ENCODE results near the gene TLE4.
"Not testable (repeated sequence)": the region's sequence is repeated elsewhere in the genome, so short reads cannot be mapped to it uniquely, and the experiment has no call there.

TLE4 gene

DNA sequence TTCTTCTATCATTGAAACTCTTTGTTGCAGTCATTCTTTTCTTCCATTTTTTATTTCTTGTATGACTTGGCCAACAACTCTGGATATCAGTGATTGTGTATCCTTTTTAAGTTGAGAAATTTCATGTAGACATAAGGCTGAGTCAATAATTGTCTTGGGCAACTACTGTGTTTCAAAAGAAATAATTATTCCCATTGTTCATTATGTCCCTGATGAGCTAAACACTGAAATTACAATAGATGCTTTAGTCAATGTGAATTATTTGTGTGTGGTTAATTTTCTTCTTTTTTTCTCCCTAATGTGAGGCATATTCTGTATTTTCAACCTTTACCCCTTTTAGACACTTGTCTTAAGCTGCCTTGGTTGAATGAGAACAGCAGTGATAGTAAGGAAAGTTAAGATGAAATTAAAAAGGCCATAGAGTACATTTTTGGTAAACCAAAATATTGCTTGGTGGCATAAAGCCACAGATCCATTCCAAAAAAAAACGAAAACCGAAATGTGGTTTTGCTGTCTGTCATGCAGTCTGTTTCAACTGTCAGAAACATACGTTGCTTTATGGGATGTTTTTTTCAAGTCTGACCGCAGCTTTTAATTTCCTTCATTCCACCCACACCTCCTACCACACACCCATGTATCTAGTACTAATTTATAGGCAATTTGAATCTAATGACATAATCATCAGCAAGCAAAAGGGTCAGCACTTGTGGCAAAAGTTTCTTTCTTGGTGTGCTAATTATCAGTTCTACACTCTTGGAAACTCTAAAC, 21.1 kb downstream of the TLE4 start:
- Histone ChIP-seq H3K27me3 (ENCODE audit: control insufficient read depth, insufficient read depth, low read length) (no peaks in the 10 kb centered on the region), H3K4me3 (ENCODE audit: low read length) (no peak overlapping the region), H3K27ac (ENCODE audit: low read depth, low read length) (no peak overlapping the region), H3K36me3 (ENCODE audit: control insufficient read depth, insufficient read depth, low read length) (no peaks in the 10 kb centered on the region), H3K9ac (ENCODE audit: low read length) (no peak overlapping the region), H3K4me1 (ENCODE audit: control insufficient read depth, insufficient read depth, low read length) (no peaks in the 10 kb centered on the region)

DNA sequence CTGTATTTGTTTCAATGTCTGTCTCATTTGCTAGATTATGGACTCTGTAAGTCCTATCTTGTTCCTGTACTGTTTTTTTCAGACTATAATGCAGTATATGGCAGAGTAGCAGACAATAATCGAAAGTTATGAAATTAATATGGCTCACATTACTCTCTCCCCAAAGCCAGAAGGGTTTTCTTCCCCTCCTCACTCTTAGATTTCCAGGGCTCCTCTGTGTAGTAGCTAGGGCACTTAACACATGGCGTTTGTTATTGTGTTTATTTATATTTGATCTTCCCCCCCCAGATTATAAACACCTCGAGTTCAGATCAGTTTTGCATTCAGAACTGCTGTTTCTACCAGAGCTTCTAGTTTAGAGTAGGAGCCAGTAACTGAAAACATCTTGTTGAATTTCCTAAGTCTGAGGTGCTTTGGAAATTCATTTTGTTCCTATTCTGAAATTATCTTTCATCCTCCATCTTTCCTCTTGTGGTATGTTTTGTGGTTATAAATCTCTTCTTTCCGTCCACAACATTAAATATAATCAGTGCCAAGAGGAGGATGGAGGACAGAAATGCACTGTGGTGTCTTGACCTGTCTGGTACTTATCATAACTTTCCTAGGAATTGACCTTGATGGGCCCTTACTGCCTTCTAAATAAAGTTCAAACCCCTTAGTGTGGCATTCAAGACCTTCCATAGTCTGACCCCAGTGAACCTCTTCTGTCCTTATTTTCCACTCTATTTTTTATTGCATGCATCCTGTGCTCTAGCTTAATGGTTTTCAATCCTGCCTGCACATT, 27.0 kb downstream of the TLE4 start:
- Histone ChIP-seq H3K27ac (ENCODE audit: low read depth, low read length) (no peak overlapping the region), H3K36me3 (ENCODE audit: control insufficient read depth, insufficient read depth, low read length) (no peaks in the 10 kb centered on the region), H3K27me3 (ENCODE audit: control insufficient read depth, insufficient read depth, low read length) (no peaks in the 10 kb centered on the region), H3K4me3 (ENCODE audit: low read length) (no peak overlapping the region), H3K9ac (ENCODE audit: low read length) (no peak overlapping the region), H3K4me1 (ENCODE audit: control insufficient read depth, insufficient read depth, low read length) (no peaks in the 10 kb centered on the region)

DNA sequence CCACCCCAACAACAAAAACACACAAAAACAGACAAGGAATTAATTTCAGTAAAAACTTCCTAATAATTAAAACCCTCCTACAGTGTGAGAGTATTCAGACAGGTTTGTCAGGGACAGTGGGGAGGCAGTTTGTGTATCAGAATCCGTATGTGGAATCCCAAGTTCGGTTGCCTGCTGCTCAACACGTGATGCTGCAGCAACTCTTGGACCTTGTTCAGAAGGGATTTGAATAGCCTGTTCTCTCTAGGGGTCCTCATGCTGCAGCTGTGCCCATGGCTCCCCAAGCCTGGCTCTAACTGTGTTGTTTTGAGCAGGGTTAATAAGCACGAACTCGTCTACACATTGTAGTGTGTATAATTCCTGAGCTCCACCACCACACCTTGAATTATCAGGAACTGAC, 28.7 kb downstream of the TLE4 start:
- Histone ChIP-seq H3K36me3 (ENCODE audit: control insufficient read depth, insufficient read depth, low read length) (no peaks in the 10 kb centered on the region), H3K9ac (ENCODE audit: low read length) (no peak overlapping the region), H3K4me1 (ENCODE audit: control insufficient read depth, insufficient read depth, low read length) (no peaks in the 10 kb centered on the region), H3K4me3 (ENCODE audit: low read length) (no peak overlapping the region), H3K27ac (ENCODE audit: low read depth, low read length) (no peak overlapping the region), H3K27me3 (ENCODE audit: control insufficient read depth, insufficient read depth, low read length) (no peaks in the 10 kb centered on the region)

DNA sequence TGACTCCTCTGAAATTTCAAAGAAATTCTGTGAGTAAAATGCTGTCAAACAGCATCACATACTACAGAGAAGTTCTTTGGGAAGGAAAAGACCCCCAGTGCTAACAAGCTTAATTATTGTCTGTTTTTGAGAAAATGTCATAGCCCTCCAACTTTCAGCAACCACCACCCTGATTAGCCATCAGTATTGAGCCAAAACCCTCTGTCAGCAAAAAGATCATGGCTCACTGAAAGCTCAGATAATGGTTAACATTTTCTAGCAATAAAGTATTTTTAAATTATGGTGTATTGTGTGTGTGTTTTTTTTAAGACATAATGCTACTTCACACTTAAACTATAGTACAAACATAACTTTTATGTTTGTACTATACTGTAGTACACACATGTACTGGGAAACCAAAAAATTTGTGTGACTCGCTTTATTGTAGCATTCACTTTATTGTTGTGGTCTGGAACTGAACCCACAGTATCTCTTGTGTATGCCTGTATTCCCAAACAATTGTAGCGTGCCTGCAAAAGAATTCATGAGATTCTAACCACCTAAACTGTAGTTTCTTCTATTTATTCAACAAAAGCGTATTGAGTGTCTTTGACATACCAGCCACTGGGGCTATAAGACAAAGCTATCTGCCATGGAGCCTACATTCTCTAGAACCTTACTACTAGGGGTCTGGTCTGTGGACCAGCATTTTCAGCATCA, 31.6 kb downstream of the TLE4 start:
- Histone ChIP-seq H3K4me1 (ENCODE audit: control insufficient read depth, insufficient read depth, low read length) (no peaks in the 10 kb centered on the region), H3K9ac (ENCODE audit: low read length) (no peak overlapping the region), H3K27me3 (ENCODE audit: control insufficient read depth, insufficient read depth, low read length) (no peaks in the 10 kb centered on the region), H3K4me3 (ENCODE audit: low read length) (no peak overlapping the region), H3K36me3 (ENCODE audit: control insufficient read depth, insufficient read depth, low read length) (no peaks in the 10 kb centered on the region), H3K27ac (ENCODE audit: low read depth, low read length) (no peak overlapping the region)

DNA sequence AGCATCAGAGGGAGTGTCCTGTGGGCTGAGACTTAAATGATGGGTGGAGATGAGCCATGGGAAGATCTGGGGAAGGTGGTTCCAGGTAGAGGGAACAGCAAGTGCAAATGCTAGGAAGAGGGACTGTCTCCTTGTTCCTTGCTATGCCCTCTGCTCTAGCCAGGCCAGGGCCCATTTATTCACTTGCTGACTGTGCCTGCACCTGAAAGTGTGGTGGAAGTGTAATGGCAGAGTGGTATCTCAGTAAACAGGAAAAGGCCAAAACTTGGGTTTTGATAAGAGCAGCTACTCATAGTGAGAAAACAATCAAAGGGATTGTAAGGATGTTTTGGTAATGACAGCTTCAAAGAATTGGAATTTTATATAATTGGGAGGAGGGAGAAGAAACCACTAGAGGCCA, 32.4 kb downstream of the TLE4 start:
- no peak overlapping the region for H3K27ac ChIP-seq (ENCODE audit: low read depth, low read length)
- no peaks in the 10 kb centered on the region for H3K36me3 ChIP-seq (ENCODE audit: control insufficient read depth, insufficient read depth, low read length)

DNA sequence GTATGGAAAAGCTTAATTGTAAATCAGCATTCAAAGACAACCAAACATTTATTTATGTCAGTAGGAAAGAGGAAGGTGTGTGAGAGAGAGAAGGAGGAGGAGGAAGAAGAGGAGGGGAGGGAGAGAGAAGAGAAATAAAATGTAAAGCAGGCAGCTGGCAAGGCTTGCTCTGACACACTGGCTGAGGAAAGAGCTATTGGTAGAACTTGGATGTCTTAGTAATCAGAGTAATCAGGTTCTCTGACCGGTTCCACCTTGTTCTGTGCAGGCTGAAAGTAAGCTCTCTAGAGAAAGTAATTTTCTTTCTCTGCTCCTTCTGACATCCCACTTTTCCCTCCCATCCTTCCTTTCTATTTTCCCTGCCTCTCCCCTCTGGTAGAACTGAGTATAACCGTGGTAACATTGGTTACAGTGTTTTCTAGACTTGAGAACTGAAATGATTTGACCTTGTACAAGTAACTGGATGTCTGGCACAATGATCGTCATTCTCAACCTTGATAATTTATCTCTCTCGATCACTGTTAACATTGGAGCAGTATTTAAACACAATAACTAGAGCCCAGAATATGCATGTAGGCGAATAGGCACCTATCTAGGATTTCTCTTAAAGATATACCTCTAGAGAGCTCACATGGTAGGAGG, 33.3 kb downstream of the TLE4 start:
- Histone ChIP-seq H3K27ac (ENCODE audit: low read depth, low read length) (no peak overlapping the region), H3K27me3 (ENCODE audit: control insufficient read depth, insufficient read depth, low read length) (no peaks in the 10 kb centered on the region), H3K36me3 (ENCODE audit: control insufficient read depth, insufficient read depth, low read length) (no peaks in the 10 kb centered on the region), H3K9ac (ENCODE audit: low read length) (no peak overlapping the region), H3K4me3 (ENCODE audit: low read length) (no peak overlapping the region), H3K4me1 (ENCODE audit: control insufficient read depth, insufficient read depth, low read length) (no peaks in the 10 kb centered on the region)

More for the DNA sequence above, 32.4 kb downstream of the TLE4 start:
- no peaks in the 10 kb centered on the region for H3K4me1 ChIP-seq (ENCODE audit: control insufficient read depth, insufficient read depth, low read length)
- H3K9ac ChIP-seq (ENCODE audit: low read length) = no peak overlapping the region
- H3K27me3 ChIP-seq (ENCODE audit: control insufficient read depth, insufficient read depth, low read length) = no peaks in the 10 kb centered on the region
- H3K4me3 ChIP-seq (ENCODE audit: low read length) = no peak overlapping the region

DNA sequence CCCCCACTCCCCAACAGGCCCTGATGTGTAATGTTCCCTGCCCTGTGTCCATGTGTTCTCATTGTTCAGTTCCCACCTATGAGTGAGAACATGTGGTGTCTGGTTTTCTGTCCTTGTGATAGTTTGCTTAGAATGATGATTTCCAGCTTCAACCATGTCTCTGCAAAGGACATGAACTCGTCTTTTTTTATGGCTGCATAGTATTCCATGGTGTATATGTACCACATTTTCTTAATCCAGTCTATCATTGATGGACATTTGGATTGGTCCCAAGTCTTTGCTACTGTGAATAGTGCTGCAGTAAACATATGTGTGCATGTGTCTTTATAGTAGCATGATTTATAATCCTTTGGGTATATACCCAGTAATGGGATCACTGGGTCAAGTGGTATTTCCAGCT, 34.8 kb downstream of the TLE4 start:
- H3K27ac ChIP-seq (ENCODE audit: low read depth, low read length); H3K36me3 ChIP-seq (ENCODE audit: control insufficient read depth, insufficient read depth, low read length); H3K27me3 ChIP-seq (ENCODE audit: control insufficient read depth, insufficient read depth, low read length); H3K4me1 ChIP-seq (ENCODE audit: control insufficient read depth, insufficient read depth, low read length); H3K9ac ChIP-seq (ENCODE audit: low read length); H3K4me3 ChIP-seq (ENCODE audit: low read length): not testable (repeated sequence)

DNA sequence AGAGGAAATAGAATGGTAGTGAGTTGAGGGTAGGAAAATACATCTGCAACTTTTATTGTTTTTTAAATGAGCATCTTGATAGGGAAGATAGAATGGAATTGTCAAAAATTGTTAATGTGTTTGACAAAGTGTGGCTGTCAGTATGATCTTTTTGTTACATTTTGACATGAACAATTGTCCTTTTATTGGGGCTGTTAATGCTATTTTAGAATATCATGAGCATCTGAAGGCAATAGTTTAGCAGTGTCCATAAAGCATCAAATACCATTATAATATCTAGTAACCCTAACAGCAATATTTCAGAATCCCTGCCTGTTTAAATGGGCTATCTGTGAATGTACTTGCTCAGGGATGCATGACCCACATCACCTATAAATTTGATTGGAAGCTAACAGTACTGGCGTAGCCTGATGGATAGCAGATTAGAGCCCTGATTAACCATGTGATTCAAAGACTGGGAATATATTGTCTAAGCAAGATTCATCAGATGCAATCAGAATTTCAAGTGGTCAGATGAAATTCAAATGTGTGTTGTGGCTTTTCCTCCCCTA, 37.8 kb downstream of the TLE4 start:
- H3K4me1 ChIP-seq (ENCODE audit: control insufficient read depth, insufficient read depth, low read length) = peaks cover 17% of the 10 kb centered on the region
- H3K27me3 ChIP-seq (ENCODE audit: control insufficient read depth, insufficient read depth, low read length) = no peaks in the 10 kb centered on the region
- H3K27ac ChIP-seq (ENCODE audit: low read depth, low read length) = no peak overlapping the region
- no peak overlapping the region for H3K9ac ChIP-seq (ENCODE audit: low read length)
- H3K4me3 ChIP-seq (ENCODE audit: low read length) = no peak overlapping the region
- H3K36me3 ChIP-seq (ENCODE audit: control insufficient read depth, insufficient read depth, low read length) = no peaks in the 10 kb centered on the region

DNA sequence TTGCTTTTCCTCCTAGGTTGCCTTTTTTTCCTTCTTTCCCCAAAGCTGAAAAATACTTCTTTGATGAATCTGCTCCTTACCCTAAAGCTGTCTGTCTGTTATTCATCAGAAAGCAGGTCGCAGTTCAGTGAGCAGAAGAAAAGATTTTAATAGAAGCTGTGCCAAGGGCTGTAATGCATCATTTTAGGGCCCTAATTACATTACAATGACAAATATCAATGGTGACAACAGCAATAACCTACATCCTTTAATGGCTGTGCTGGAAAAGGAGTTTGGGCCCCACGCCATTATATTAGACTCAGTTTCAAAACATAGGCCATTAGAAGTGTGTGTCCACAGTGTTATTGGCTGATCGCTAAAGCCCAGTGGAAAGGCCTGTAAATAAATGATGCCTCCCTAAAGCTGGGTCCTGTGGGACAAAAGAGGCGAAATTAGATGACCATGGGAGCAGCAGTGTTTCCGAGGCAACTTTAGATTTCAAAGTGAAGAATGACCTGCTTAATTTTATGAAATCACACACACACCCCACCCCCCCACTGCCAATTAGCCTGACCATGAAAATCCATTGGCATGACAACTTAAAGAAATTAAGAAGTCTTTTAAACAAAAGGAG, 38.4 kb downstream of the TLE4 start:
- Histone ChIP-seq H3K4me3 (ENCODE audit: low read length) (no peak overlapping the region), H3K27me3 (ENCODE audit: control insufficient read depth, insufficient read depth, low read length) (no peaks in the 10 kb centered on the region), H3K36me3 (ENCODE audit: control insufficient read depth, insufficient read depth, low read length) (no peaks in the 10 kb centered on the region), H3K4me1 (ENCODE audit: control insufficient read depth, insufficient read depth, low read length) (peaks cover 17% of the 10 kb centered on the region), H3K27ac (ENCODE audit: low read depth, low read length) (no peak overlapping the region), H3K9ac (ENCODE audit: low read length) (no peak overlapping the region)

DNA sequence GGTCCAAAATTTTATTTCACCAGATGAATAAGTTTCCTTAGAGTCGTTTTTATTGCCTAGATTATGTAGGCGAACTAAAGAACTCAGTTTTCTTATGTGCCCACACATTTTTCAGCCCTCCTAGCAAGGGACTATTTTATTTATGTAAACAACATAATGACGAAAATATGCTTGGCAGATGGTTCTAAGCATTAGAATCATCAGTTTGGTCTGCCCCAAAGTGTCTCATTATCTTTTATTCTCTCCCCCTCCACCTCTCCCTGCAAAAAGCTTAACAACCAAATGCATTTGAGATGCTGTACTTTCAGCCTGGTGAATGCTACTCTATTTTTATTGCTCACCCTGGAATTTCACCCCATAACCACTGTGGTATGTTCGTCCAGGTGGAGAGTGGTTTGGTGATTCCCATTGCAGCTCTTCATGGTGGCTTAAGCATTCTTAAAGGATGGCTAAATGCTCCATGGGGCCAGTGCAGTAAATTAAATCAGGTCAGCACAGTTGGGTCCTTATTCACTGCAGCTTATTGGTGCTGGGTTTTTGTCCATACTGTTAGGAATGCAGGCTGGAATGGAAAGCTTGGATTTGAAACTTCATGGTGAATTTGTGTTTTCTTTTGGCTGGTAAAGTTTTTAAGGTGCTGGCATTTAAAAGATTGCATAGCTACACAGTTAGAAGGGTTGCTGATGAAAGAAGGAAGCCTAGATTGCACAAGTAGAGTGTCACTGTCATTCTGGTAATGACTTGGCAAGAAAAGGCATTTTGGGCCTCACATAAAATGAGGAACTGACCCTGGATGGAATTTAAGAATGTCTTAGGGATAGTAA, 39.2 kb downstream of the TLE4 start:
- Histone ChIP-seq H3K4me3 (ENCODE audit: low read length) (no peak overlapping the region), H3K9ac (ENCODE audit: low read length) (no peak overlapping the region), H3K4me1 (ENCODE audit: control insufficient read depth, insufficient read depth, low read length) (peaks cover 18% of the 10 kb centered on the region), H3K27me3 (ENCODE audit: control insufficient read depth, insufficient read depth, low read length) (no peaks in the 10 kb centered on the region), H3K27ac (ENCODE audit: low read depth, low read length) (no peak overlapping the region), H3K36me3 (ENCODE audit: control insufficient read depth, insufficient read depth, low read length) (no peaks in the 10 kb centered on the region)

DNA sequence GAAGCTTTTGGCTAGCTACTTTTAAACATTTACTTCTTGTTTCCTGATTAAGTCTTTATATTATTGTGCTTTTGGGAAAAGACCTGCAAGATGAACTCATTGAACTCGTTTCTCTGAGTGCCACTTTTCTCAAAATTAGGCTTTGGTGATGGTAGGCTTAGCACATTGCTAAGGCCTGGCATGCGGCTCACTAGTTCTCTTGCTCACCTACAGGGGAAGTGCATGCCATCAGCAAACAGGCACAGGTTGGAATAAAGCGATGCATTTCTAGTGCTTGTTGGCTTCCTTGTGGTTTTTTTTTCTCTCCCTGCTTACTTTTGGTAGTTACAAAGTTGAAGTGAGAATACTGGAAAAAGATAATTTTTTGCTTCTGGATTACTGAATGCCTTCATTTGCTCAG, 41.4 kb downstream of the TLE4 start:
- H3K36me3 ChIP-seq (ENCODE audit: control insufficient read depth, insufficient read depth, low read length) = no peaks in the 10 kb centered on the region
- peaks cover 34% of the 10 kb centered on the region for H3K4me1 ChIP-seq (ENCODE audit: control insufficient read depth, insufficient read depth, low read length)
- H3K27ac ChIP-seq (ENCODE audit: low read depth, low read length) = no peak overlapping the region
- no peak overlapping the region for H3K9ac ChIP-seq (ENCODE audit: low read length)
- no peak overlapping the region for H3K4me3 ChIP-seq (ENCODE audit: low read length)
- no peaks in the 10 kb centered on the region for H3K27me3 ChIP-seq (ENCODE audit: control insufficient read depth, insufficient read depth, low read length)
